ENCODE measurements around the gene MEPCE.
A peak's percentile ranks its signal among the peaks of the same experiment; 100 is the strongest.

Gene MEPCE

DNA sequence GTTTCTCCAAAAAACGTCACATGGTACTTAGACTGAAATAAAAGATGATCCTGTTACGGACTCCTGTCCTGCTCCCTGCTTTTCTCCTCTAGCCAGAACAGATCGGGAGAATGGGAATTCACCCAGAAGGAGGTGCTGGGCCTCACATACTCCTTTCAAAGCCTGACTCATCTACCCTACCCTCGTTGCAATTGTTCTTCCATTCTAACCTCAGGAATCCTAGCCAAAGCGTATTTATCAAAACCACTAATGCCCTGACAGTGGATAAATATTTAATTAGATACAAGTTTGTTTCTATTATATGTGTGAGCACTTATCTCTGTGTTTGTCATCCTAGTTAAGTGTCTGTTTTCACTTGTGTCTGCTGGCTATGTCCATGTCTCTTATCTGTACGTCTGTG, 22.9 kb upstream of the MEPCE start:
- DNase-seq (ENCODE audit: low spot score): peak; percentile 59

DNA sequence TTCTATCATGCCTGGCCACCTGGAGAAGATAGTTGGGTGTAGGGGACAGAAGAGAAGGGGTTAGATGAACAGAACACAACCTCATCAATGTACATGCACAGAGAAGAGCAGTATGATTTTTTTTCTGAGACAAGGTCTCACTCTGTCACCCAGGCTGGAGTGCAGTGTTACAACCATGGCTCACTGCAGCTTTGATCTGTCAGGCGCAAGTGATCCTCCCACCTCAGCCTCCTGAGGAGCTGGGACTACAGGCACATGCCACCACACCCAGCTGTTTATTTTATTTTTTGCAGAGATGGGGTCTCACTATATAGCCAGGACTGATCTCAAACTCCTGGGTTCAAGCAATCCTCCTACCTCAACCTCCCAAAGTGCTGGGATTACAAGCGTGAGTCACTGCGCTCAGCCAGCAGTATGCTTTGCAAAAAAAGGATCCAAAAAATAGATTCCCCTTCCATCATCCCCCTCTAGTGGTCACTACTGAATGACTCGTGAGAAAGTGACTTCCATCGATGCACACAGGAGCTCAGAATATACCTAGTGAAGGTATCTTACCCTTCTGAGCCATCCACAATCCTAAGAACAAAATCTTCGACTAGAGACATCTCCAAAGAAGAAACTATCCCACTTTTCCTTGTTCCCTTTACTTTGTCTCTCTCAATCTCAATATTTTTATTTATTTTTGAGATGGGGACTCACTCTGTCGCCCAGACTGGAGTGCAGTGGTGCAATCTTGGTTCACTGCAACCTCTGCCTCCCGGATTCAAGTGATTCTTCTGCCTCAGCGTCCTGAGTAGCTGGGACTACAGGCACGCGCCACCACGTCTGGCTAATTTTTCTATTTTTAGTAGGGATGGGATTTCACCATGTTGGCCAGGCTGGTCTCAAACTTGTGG, 22.1 kb upstream of the MEPCE start:
- DNase-seq (ENCODE audit: low spot score): peak; percentile 83

DNA sequence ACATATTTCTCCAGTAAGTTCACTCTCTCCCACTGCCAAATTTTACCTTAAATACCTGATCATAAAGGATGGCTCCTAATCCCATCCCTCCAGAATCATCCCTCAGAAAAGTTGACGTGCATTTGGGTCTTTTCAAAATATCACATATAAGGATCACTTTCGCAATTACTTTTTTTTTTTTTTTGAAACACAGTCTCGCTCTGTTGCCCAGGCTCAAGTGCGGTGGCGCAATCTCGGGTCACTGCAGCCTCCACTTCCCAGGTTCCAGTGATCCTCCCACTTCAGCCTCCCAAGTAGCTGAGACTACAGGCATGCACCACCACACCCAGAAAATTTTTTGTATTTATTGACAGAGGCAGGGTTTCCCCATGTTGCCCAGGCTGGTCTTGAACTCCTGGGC, 18.5 kb upstream of the MEPCE start:
- no peak for DNase-seq (ENCODE audit: low spot score)

DNA sequence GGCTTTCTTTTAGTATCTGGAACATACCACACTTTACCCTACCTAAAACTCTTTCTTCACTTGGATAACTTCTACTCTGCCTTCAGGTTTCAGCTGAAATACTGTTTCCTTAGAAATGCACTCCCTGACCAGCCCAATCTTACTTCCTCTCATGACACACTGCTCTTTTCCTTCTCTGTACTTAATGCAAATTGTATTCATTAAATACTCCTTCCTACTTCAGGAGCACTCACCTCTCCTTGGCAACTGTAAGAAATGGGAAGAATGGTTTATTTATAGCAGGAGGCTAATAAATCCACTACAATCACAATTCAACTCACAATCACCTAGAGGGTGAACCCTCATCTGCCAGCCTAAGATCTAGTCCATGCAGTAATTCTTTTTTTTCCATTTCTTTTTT, 16.3 kb upstream of the MEPCE start:
- no peak for DNase-seq (ENCODE audit: low spot score)

DNA sequence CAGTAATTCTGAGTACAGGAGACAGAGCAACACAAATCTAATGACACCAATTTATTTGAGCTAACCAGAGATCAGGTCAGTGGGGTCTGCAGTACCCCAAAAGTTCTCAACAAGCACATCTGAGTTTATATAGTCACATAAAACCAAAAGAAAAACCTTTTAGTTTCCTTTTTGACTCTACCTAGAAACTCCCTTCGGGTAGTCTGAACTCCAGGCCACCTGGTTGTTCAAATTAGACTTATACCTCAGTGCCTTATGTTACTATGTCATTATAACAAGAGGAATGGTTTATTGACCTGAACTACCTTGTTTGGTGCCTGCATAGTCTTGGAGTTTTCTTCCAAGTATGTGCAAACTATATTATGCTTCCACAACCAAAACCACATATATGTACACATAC, 15.7 kb upstream of the MEPCE start:
- DNase-seq (ENCODE audit: low spot score): no peak

DNA sequence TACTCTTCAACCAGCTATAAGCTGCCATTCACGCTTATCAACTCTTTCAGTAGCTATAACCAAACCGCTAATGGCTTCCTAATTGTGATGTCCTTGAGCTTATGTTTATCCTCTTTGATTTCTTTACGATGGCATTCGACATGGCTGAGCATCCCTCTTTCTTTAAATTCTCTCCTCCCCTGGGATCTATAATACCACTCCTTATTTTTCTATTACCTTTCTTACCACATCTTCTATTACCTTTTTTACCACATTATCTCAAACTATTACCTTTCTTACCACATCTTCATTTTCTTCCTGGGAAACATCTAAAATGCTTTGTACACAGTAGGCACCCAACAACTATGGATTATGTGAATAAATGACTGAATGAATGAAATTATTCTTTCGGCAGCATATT, 14.2 kb upstream of the MEPCE start:
- no peak for DNase-seq (ENCODE audit: low spot score)

DNA sequence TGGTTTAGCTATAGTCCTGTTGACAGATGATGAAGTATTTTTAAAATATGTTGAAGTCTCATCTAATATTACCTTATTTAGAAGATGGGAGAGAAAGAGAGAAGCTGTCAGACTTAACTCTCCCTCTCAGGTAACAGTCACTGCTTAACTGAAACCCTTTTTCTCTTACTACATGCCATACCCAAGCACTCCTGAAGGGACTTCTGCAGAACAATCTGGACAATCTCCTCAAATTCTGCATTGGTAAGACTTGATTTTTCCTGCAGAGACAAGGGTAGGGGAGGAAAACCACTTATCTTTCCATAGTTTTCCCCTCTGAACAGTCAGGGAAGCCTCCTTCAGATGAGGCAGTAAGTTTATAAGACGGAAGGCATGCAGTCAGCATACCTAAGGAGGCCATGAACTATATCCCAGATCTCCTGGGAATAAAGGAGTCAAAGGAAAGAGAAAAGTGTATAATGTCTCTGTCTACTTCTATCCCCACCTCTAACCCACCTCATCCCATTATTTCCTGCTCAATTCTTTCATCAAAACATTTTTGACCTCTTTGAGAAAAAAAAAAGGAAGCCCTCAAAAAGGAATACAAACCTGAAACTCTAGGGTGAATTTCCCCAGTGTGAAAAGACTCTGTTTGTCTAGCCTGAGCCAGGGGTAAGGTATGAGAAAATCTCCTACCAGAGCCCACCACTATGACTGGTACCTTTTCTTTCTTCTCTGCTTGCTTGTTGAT, 10.5 kb upstream of the MEPCE start:
- DNase-seq (ENCODE audit: low spot score): no peak

DNA sequence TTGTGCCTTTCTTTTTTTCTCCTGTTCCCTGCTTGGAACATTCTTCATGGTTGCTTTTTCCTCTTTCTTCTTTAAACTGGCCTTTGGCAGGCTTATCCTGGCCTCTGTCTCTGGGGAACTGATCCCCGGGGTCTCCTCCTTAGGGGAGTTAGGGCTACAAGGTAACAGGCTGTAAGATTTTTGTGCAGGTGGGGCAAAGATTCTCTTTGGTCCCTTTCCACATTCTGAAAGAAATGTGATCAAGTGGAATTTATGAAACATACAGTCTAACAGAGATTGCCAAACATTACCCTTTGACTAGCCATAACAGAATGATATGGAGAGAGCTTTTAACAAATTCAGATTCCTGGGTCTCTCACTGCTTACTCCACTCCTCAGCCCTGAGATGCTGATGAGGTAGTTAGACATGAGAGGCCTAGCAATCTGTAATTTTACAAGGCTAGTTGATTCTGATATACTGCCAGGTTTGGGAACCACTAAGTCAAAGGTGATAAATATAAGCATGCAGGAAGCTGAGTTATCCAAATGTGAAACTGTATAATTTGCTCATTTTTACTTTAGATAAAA, 9.9 kb upstream of the MEPCE start:
- DNase-seq (ENCODE audit: low spot score): no peak

DNA sequence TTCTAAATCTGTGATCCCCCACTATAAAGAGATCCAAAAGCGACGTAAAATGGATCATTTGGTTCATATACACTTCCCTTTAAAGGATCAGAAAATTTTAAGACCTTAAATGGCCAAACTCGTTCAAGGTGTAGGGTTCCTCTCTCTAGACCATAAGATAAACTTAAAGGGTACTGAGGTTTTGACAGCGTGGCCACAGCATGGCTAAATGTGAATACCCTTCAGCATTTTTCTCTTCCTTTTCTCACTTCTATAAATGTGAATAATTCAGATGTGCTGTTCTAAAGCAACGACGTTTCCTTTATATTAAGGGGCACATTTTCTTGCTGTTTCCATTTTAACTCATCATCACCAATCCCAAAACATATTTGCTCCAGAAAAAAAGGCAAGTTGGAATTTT, 6.3 kb upstream of the MEPCE start:
- DNase-seq (ENCODE audit: low spot score): no peak

DNA sequence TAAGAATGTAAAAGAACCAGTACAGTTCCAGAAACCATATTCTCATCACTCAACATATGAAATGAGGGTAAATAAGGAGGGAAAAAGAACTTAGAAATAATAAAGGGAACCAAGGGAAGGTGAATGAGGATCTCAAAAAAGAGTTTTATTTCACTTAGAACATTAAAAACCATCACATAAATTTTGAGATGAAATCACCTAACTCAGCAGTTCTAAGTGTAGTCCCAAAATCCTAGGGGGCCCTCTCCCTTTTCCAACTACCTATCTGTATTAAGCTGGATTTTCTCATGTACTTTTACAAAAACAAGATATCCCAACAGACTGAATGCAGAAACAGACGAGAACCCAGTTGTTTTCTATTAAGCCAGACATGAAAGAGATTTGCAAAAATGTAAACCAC, 4.3 kb upstream of the MEPCE start:
- no peak for DNase-seq (ENCODE audit: low spot score)

DNA sequence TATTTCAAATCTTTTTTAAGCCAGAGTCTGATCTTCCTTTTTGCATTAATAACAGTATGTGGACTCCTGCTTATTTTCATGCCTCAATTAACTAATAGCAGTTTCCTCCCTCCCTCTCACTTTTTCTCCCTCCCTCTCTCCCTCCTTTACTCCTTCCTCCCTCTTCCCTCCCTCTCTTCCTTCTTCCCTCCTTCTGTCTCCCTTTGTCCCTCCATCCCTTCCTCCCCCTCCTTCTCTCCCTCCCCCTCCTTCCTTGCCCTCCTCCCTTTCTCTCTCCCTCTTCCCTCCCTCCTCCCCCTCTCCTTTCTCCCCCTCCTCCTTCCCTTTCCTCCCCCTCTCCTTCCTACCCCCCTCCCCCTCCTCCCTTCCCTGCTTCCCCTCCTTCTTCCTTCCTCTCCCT, 3.1 kb upstream of the MEPCE start:
- DNase-seq (ENCODE audit: low spot score): no peak

DNA sequence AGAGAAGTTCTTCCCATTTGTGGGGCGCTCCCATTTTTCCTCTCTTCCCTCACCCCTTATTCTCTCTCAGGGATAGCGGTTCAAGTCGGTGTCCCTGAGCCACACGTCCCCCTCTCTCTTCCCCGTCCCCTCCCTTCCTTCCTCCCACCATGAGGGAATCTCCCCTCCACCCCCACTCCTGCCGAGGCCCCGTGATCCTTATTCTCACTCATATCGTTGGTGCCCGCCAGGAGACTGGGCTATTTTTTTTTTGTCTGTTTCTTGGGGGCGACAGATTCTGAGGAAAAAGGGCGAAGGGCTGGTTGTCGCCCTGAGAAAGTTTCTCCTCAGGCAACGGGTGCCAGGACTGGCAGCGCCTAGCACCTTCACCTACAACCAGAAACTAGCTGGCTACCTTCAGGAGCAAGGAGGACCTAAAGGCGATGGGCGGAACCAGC, 1.9 kb upstream of the MEPCE start:
- no peak for DNase-seq (ENCODE audit: low spot score)

DNA sequence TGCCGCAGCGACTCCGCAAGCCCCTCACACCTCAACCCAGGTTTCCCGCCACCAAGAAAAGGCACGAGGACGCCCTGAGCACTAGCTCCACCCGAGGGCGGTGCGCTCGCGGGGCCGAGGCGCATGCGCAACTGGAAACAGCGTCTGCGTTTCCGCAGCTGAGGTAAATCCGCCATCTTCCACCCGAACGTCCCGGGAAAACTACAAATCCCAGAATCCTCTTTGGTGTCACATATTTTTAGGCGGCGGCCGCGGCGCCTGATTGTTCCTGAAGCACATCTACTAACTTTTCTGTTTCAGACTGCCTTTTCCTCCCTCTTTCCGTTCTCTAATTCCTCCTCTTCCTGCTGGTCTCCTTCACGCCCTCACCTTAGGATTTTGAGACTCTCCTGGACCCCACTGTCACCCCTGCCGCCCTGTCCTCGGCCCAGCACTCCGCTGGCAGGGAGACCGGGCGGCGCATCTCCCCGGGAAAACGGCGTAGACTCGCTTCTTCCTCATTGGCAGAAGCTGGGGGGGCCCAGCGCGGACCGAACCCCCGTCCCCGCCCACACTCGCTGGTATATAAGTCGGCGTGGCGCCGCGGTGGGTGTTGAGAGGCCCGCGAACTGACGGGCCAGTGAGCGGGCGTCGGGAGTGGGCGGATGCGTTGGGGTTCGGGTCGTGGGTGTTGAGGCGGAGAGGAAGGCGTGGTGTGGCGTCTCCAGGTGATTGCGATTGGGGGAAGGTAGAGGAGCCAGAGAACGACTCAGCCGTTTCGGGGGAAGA, 1.2 kb upstream of the MEPCE start, which contains the start of gene ZCWPW1:
TSS of gene ZCWPW1 (minus strand) at position 505 of the 768 bp plus-strand sequence. CDS start 8,054 bp downstream, outside the sequence.
- DNase-seq (ENCODE audit: low spot score): peak; percentile 95

DNA sequence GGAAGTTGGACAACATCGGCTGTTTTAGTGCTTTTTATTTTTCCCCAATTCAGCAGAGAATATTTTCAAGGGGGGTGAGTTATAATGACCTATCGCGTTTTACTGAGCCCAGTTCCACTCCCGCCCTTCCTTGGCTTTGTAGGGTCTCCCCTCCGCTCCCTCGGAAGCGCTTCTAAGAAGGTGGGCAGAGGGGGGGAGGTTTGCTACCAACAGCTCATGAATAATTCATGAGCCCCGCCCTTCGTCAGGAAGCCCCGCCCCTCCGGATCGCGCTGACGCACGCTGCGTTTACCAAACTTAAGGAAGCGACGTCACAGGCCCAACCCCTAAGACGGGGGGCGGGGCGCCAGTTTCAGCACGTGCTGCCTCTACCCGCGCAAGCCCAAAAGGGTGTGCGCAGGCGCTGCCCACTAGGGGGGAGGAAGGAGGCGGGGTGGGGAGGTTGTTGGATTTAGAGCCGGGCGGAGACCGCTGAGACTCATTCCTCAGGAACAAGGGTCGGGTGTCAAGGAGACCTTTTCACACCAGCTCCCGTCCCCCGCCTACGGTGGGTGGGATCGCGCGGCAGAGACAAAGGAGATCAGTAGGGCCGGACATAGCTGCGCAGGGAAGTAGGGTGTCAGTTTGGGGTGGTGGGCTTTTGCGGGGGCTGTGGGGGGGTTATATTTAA, 529 bp upstream of the MEPCE start:
- peak; percentile 99 for DNase-seq (ENCODE audit: low spot score)

DNA sequence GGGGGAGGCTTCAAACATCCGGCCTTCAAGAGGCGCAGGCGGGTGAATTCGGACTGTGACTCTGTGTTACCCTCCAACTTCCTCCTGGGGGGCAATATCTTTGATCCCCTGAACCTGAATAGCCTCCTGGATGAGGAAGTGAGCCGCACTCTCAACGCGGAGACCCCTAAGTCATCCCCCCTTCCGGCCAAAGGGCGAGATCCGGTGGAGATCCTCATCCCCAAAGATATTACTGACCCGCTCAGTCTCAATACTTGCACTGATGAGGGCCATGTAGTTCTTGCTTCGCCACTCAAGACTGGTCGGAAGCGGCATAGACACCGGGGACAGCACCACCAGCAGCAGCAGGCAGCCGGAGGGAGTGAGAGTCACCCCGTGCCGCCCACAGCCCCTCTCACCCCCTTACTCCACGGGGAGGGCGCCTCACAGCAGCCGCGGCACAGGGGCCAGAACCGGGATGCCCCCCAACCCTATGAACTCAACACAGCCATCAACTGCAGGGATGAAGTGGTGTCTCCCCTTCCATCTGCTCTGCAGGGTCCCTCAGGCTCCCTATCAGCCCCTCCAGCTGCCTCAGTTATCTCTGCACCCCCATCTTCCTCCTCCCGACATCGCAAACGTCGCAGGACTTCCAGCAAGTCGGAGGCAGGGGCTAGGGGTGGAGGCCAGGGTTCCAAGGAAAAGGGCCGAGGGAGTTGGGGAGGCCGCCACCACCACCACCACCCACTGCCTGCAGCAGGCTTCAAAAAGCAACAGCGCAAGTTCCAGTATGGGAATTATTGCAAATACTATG, 1.1 kb downstream of the MEPCE start:
- DNase-seq (ENCODE audit: low spot score): no peak

DNA sequence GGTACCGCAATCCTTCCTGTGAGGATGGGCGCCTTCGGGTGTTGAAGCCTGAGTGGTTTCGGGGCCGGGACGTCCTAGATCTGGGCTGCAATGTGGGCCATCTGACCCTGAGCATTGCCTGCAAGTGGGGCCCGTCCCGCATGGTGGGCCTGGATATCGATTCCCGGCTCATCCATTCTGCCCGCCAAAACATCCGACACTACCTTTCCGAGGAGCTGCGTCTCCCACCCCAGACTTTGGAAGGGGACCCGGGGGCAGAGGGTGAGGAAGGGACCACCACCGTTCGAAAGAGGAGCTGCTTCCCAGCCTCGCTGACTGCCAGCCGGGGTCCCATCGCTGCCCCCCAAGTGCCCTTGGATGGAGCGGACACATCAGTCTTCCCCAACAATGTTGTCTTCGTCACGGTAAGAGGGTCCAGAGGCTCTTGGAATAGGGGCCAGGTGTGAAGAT, 1.7 kb downstream of the MEPCE start:
- no peak for DNase-seq (ENCODE audit: low spot score)

DNA sequence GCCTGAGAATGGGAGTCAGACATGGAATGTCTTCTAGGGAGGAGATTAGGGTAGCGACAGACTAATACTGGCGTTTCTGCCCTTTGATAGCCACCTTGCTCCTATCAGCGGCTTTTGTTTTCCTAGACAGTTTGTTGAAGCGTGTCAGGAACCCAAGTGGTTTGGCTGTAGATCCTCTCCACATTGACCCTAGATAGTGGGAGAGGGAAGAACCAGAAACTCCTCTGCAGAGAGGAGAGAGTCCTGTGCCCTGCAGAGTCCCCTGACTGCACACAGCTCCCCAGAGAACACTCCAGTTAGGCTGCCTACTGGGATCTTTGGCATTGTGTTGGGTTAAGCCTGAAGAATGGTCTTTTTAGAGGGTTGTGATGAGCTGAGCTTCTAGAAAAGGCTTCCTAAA, 2.4 kb downstream of the MEPCE start:
- DNase-seq (ENCODE audit: low spot score): no peak

DNA sequence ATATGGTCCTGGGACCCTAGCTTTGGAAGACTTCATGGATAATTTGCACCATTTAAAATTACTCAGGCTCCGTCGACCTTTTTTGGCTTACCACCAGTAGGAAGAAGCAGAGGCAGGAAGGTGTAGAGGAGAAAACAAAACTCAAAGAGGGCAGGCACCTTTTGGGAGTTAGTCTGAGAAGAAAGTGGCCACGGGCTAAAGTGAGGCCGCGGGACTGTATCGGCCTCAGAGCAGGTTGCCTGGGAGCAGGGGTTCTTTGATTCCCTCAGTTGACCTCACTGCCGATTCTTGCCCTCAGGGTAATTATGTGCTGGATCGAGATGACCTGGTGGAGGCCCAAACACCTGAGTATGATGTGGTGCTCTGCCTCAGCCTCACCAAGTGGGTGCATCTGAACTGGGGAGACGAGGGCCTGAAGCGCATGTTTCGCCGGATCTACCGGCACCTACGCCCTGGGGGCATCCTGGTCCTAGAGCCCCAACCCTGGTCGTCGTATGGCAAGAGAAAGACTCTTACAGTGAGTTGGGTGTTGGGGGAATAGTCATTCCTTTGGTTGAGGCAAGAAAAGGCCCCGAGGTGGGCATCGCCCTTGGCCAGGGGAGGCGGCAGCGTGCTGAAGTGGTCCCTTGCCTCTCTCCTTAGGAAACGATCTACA, 3.1 kb downstream of the MEPCE start:
- no peak for DNase-seq (ENCODE audit: low spot score)

DNA sequence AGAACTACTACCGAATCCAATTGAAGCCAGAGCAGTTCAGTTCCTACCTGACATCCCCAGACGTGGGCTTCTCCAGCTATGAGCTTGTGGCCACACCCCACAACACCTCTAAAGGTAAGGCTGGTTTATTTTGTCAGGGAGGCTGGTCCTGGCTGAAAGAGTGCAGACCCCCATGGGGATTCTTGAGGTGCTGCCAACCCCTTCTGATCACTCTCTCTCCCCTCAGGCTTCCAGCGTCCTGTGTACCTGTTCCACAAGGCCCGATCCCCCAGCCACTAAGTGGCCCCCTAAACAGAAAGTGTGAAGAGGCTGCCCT, 3.6 kb downstream of the MEPCE start:
- no peak for DNase-seq (ENCODE audit: low spot score)

DNA sequence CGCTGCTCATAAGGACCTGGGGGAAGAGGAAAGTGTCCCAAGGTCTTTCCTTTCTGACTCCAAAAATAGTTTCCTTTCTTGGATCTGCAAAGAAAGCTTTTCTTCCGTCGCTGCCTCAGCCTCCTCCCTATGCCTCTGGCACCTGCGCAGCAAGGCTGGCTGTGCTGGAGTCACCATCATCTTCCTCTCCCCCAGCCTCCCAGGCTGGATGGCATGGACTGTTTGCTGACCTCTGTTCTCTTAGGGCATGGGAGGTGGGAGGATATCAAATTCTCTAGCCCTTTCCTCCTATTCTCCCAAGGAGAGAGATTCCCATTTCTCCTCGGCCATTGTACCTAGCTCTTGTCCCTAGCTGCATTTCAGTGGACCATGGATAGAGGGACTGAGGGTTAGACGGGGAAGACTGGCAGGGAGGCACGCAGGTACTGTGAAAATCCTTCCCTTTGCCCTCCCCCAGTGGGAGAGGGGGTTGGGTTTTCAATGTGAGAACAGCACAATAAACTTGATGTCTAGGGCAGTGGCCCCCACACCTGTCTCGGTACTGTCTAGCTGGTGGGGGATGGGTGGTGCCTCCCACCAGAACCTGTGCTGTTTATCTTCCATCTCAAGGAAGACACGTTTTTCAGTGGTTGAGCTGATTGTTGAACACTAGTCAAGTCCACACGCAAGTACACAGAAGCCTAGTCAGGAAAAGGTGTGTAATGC, 4.1 kb downstream of the MEPCE start:
- DNase-seq (ENCODE audit: low spot score): no peak

All from AG20443 (cell line).